Measurements from ENCODE around the gene CAPRIN1. TPM values are rescaled to one million over a fixed set of nuclear protein-coding genes. Genes with fewer than 3 reads are reported as not detected.

The CAPRIN1 gene
- total RNA-seq, 2 experiments from 2014 or later: 202 to 221 TPM

DNA sequence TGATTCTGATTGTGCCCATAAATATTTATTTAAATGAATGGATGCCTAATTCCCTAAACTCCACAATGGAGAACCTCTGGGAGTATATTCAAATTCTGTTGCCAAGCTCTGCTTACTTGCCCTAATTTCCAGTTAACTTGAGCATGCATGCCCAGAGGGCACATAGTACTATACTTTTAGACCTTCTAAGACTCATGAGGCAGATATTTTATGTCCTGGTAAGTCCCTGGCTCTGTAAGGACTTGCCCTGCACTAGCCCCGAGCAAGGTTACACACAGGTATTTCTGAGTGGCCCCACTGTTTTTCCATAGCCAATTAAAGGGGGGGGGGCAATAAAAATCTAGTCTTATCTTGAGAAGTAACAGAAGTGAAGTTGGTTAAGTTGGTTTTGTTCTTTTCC is 21.1 kb upstream of the CAPRIN1 start:
- no peak overlapping the region for H3K27ac Mint-ChIP-seq
- no peak overlapping the region for H3K4me3 Mint-ChIP-seq
- POLR2A ChIA-PET: no interaction called here
- H3K9me3 Mint-ChIP-seq: no peaks in the 10 kb centered on the region
- H3K27me3 Mint-ChIP-seq: peaks cover 6% of the 10 kb centered on the region
- DNase-seq: no peak
- H3K36me3 Mint-ChIP-seq (ENCODE audit: low read depth): no peaks in the 10 kb centered on the region
- CTCF ChIA-PET: interaction anchor here (1.6 kb wide), 1 partner anchor 18 kb away, joined by 4 read pairs; no protein-coding TSS in a partner anchor
- H3K4me1 Mint-ChIP-seq: peaks cover 2% of the 10 kb centered on the region

DNA sequence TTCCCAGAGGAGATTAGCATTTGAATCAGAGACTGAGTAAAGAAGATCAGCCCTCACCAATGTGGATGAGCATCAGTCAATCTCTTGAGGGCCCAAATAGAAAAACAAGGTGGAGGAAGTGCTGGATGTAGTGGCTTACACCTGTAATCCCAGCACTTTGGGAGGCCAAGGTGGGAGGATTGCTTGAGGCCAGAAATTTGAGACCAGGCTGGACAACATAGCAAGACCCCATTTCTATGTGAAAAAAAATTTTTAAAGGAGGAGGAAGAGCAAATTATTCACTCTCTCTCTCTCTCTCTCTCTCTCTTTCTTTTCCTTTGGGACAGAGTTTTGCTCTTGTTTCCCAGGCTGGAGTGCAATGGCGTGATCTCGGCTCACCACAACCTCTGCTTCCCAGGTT is 18.1 kb upstream of the CAPRIN1 start:
- Mint-ChIP-seq H3K4me3 (no peak overlapping the region), H3K27ac (no peak overlapping the region), H3K27me3 (peaks cover 6% of the 10 kb centered on the region), H3K9me3 (no peaks in the 10 kb centered on the region), H3K4me1 (peaks cover 2% of the 10 kb centered on the region), H3K36me3 (ENCODE audit: low read depth) (no peaks in the 10 kb centered on the region)
- ChIA-PET POLR2A (no interaction called here), CTCF (interaction anchor here (0.6 to 1.0 kb wide), 2 partner anchors 15 to 57 kb away, joined by 3 read pairs; no protein-coding TSS in a partner anchor)
- DNase-seq: no peak

DNA sequence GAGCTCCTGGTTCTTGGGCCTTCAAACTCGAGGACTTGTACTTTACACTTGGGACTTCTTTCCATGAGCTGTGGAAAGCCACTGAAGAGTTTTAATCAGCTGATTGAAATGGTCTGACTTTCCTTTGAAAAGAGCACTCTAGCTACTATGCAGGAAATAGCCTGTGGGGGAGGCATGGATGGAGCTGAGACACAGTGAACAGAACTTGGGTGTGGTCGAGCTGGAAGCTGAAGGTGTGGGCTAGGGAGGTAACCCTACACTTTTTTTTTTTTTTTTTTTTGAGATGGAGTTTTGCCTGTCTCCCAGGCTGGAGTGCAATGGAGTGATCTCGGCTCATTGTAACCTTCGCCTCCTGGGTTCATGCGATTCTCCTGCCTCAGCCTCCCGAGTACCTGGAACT is 17.5 kb upstream of the CAPRIN1 start:
- no peak overlapping the region for H3K27ac Mint-ChIP-seq
- no peaks in the 10 kb centered on the region for H3K36me3 Mint-ChIP-seq (ENCODE audit: low read depth)
- H3K4me3 Mint-ChIP-seq: no peak overlapping the region
- H3K27me3 Mint-ChIP-seq: peaks cover 4% of the 10 kb centered on the region
- no peaks in the 10 kb centered on the region for H3K9me3 Mint-ChIP-seq
- DNase-seq: no peak
- POLR2A ChIA-PET: no interaction called here
- H3K4me1 Mint-ChIP-seq: peaks cover 2% of the 10 kb centered on the region
- CTCF ChIA-PET: interaction anchor here (0.6 to 1.0 kb wide), 2 partner anchors 14 to 56 kb away, joined by 3 read pairs; no protein-coding TSS in a partner anchor

DNA sequence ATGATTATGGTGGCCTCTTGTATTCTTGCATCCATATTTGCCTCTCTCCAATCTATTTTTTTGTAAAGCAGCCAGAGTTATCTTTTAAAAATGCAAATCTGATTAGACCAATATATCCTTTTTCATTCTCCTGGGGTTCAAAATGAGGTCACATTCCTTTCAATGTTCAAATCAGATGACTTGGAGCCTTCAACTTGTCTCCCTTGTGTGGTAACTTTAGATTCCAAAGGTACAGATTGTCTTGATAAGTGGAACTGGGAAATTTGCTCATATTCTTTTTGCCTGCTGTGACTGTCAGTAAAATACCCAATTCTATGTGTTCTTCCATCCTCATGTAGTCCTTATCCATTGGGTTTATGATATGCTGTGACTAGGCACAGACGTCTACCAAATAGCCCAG is 15.1 kb upstream of the CAPRIN1 start:
- no peak for DNase-seq
- Mint-ChIP-seq H3K9me3 (no peaks in the 10 kb centered on the region), H3K36me3 (ENCODE audit: low read depth) (no peaks in the 10 kb centered on the region), H3K27ac (no peak overlapping the region), H3K4me3 (no peak overlapping the region), H3K4me1 (peaks cover 2% of the 10 kb centered on the region), H3K27me3 (peaks cover 2% of the 10 kb centered on the region)
- POLR2A ChIA-PET: no interaction called here
- CTCF ChIA-PET: no interaction called here

DNA sequence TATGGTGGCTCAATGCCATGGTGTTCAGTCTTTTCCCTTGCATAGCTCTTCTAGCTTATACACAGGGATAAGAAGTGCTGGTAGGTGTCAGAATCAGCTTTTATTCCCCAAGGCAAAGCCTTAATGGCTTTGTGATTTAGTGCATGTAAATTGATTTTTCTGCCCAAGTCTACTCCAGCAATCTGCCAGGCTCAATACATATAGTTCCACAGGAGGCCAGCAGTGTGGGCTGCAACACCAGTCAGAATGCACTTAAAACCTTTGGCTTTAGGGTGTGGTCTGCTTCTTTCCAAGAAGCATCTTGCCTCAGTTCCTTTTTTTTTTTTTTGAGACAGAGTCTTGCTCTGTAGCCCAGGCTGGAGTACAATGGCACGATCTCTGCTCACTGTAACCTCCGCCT is 14.5 kb upstream of the CAPRIN1 start:
- H3K36me3 Mint-ChIP-seq (ENCODE audit: low read depth): no peaks in the 10 kb centered on the region
- H3K9me3 Mint-ChIP-seq: no peaks in the 10 kb centered on the region
- no peak for DNase-seq
- ChIA-PET CTCF (no interaction called here), POLR2A (no interaction called here)
- no peak overlapping the region for H3K4me3 Mint-ChIP-seq
- H3K27me3 Mint-ChIP-seq: peaks cover 1% of the 10 kb centered on the region
- peaks cover 2% of the 10 kb centered on the region for H3K4me1 Mint-ChIP-seq
- H3K27ac Mint-ChIP-seq: no peak overlapping the region

DNA sequence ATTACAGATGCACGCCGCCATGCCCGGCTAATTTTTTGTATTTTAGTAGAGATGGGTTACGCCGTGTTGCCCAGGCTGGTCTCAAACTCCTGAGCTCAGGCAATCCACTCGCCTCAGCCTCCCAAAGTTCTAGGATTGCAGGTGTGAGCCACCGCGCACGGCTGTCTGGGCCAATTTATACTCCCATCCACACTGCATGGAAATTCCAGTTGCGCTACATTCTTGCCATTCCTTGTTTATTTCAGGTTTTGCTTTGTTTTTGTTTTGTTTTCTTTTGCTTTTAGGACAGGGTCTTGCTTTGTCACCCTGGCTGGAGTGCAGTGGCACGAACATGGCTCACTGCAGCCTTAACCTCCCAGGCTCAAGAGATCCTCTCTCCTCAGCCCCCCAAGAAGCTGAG is 11.0 kb upstream of the CAPRIN1 start:
- no peaks in the 10 kb centered on the region for H3K36me3 Mint-ChIP-seq (ENCODE audit: low read depth)
- no peaks in the 10 kb centered on the region for H3K9me3 Mint-ChIP-seq
- peaks cover 7% of the 10 kb centered on the region for H3K4me1 Mint-ChIP-seq
- POLR2A ChIA-PET: no interaction called here
- peaks cover 4% of the 10 kb centered on the region for H3K27me3 Mint-ChIP-seq
- no peak for DNase-seq
- no peak overlapping the region for H3K27ac Mint-ChIP-seq
- no peak overlapping the region for H3K4me3 Mint-ChIP-seq
- CTCF ChIA-PET: no interaction called here

DNA sequence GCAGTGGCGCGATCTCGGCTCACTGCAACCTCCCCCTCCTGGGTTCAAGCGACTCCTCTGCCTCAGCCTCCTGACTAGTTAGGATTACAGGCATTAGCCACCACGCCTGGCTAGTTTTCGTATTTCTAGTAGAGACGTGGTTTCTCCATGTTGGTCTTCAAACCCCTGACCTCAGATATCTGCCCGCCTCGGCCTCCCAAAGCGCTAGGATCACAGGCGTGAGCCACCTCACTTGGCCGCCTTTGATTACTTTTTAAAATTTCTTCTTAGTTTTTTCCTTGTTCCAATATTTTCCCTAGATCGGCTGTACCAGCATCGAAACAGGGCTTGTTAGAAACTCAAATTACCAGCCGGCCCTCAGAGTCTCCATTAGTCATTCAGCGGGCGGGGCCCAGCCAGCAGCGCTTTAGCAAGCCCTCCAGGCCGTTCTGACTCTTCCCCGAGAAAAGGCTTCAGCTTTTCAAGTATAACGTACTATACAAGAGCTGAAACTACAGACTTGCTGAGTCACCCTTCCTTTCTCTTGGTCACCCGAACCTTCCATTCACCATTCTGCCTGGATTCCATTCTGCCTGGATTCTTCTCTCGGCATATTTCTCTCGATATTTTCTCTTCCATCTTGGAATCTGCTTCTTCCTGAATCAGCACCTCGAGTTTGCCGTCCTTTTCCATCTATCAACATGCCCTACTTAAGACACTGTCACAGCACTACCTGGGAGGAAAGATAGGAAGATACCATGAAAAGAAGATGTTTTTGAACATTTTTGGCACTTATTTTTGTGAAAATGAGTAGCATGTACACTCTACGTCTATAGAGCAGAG is 6.7 kb upstream of the CAPRIN1 start:
- CTCF ChIA-PET: no interaction called here
- Mint-ChIP-seq H3K4me3 (no peak overlapping the region), H3K9me3 (no peaks in the 10 kb centered on the region), H3K27ac (no peak overlapping the region), H3K4me1 (peaks cover 10% of the 10 kb centered on the region), H3K27me3 (peaks cover 7% of the 10 kb centered on the region), H3K36me3 (ENCODE audit: low read depth) (no peaks in the 10 kb centered on the region)
- no peak for DNase-seq
- POLR2A ChIA-PET: no interaction called here

DNA sequence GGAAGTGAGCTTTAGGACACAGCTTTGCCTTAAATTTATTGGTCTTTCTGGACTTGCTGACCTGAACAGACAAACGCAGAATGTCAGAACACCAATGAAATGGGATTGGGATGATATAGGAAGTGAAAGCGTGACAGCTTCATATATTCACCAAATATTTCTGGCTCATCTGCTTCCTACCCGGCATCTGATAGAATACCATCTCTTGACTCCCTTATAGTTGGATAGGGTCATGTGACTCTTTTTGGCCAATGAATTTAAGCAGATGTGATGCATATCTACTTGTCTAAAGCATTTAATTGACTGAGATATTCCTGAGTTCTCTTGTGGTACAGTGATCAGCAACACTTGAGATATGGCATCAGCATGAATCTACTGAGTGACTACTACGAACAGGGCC is 2.5 kb upstream of the CAPRIN1 start:
- POLR2A ChIA-PET: no interaction called here
- H3K4me3 Mint-ChIP-seq: no peak overlapping the region
- peaks cover 10% of the 10 kb centered on the region for H3K27me3 Mint-ChIP-seq
- no peaks in the 10 kb centered on the region for H3K9me3 Mint-ChIP-seq
- no peak for DNase-seq
- CTCF ChIA-PET: interaction anchor here (0.6 to 2.2 kb wide), 4 partner anchors 9 to 57 kb away, joined by 3 to 8 read pairs (median 4); partner anchors contain the start of gene NAT10
- H3K36me3 Mint-ChIP-seq (ENCODE audit: low read depth): peaks cover 13% of the 10 kb centered on the region
- peaks cover 24% of the 10 kb centered on the region for H3K4me1 Mint-ChIP-seq
- no peak overlapping the region for H3K27ac Mint-ChIP-seq

DNA sequence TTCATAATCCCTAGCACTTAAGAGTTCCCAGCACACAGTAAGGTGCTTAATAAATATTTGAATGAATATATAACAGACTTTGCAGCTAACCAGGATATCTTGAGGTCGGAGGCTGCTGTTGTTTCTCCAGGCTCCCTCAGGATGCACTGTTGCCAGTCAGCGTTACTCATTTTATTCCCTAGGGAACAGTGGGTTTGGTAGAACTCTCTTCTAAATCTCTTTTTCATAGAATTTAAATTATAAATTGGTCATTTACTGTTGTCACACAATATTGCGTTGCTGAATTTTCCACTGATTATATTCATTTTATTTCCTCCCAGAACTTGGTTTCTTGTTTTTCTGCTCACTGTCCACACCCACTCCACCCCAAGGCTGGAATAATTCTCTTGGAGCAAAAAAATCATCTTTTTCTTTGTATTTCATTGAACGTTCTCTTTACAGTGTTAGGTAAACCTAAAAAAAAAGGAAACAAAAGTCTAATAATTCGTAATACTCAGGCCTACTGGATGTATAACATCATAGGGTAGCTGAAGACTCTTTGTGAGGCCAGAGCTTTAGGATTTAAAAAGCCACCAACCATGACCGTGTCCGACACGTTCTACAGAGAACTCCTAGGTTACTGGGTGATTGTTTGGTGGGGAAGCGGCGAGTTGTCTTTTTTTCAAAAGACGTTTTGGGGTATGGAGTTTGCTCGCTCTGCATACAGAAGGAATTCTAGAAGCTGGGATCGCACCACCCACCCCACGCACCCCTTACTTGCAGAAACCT is 766 bp upstream of the CAPRIN1 start:
- Mint-ChIP-seq H3K27me3 (peaks cover 6% of the 10 kb centered on the region), H3K9me3 (no peaks in the 10 kb centered on the region), H3K36me3 (ENCODE audit: low read depth) (peaks cover 20% of the 10 kb centered on the region), H3K4me1 (peaks cover 24% of the 10 kb centered on the region), H3K4me3 (peak overlapping the region; percentile 77), H3K27ac (peak overlapping the region; percentile 92)
- ChIA-PET POLR2A (interaction anchor here (0.6 to 1.7 kb wide), 2 partner anchors 55 to 134 kb away, joined by 4 to 10 read pairs; partner anchors contain the start of gene NAT10), CTCF (interaction anchor here (1.0 to 1.2 kb wide), 5 partner anchors 10 to 80 kb away, joined by 3 to 5 read pairs (median 3); no protein-coding TSS in a partner anchor)
- no peak for DNase-seq

DNA sequence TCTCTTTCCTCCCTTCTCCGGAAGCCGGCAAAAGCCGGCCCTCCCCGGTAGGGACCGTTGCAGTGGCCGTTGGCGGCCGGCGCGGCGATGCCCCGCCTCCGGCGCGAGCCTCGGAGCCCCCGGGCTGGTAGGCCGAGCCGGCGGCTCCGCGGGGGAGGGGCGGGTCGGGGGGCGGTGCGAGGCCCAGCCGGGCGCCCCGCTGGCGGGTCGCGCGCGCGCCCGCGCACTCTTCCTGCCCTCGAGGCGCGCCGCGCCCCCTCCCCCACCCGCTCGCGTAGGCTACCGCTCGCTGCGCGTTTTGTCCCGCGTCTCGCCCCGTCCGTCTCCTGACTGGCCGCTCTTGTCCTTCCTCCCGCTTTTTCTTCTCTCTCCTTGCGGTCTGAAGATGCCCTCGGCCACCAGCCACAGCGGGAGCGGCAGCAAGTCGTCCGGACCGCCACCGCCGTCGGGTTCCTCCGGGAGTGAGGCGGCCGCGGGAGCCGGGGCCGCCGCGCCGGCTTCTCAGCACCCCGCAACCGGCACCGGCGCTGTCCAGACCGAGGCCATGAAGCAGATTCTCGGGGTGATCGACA is 591 bp downstream of the CAPRIN1 start:
- Mint-ChIP-seq H3K27ac (peak overlapping the region; percentile 96), H3K27me3 (peaks cover 4% of the 10 kb centered on the region), H3K9me3 (no peaks in the 10 kb centered on the region), H3K36me3 (ENCODE audit: low read depth) (peaks cover 22% of the 10 kb centered on the region), H3K4me1 (peaks cover 29% of the 10 kb centered on the region), H3K4me3 (peak overlapping the region; percentile 98)
- ChIA-PET POLR2A (interaction anchor here (0.7 to 1.7 kb wide), 2 partner anchors 54 to 90 kb away, joined by 3 to 10 read pairs; partner anchors contain the start of gene NAT10), CTCF (interaction anchor here (1.2 kb wide), 1 partner anchor 78 kb away, joined by 3 read pairs; no protein-coding TSS in a partner anchor)
- DNase-seq: peak; percentile 86

DNA sequence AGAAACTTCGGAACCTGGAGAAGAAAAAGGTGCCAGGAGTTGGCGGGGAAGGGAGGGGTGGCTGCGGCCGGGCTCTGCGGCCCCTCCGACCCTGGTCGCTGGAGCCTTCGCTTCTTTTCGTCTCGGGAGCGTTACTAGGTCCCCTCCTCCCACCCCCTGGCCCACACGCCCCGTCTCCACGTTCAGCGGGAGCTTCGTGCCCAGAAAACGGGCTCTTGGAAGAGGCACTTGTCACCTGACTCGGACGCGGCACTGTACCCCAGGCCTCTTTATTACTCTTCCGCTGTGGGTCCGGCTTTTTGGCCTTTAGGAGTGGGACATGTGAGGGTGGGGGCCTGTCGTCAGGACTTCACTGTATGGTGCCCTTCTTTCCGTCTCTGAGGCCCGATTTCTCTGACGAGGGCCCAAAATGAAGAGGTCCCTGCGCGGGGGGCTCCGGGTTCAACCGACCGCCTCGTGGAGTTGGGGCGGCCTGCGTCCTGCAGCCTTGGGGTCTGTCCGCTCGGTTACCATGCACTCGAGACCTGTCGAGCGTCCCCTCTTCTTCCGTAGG is 1.2 kb downstream of the CAPRIN1 start:
- POLR2A ChIA-PET: no interaction called here
- Mint-ChIP-seq H3K36me3 (ENCODE audit: low read depth) (peaks cover 24% of the 10 kb centered on the region), H3K4me1 (peaks cover 31% of the 10 kb centered on the region), H3K27me3 (peaks cover 3% of the 10 kb centered on the region), H3K9me3 (no peaks in the 10 kb centered on the region), H3K4me3 (peak overlapping the region; percentile 98), H3K27ac (peak overlapping the region; percentile 96)
- CTCF ChIA-PET: interaction anchor here (1.0 to 1.3 kb wide), 3 partner anchors 9 to 19 kb away, joined by 4 to 8 read pairs (median 4); no protein-coding TSS in a partner anchor
- DNase-seq: no peak

DNA sequence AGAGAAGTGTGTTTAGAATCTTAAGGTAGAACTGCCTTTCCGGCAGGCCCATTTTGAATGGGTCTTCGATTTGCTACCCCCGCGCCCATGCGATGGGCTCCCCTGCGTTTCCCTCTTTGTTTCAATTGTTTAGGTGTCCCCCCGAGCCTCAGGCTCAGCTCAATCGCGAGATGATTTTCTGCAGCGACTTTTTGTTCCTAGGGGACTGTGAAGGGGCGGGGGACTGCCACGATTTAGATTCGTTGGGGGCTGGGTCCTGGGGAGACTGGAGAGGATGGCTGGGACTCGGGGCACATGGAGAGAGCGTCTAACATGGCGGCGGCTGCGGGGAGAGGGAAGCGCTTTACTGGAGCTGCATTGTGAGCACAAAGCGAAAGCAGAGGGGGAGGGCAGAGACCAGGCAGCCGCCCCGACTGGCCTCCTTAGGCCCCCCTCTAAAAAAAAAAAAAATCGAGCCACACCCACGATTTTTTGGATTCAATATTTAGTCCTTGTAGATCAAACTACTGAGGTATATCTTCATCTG is 1.7 kb downstream of the CAPRIN1 start:
- ChIA-PET CTCF (interaction anchor here (1.0 to 1.3 kb wide), 4 partner anchors 9 to 54 kb away, joined by 3 to 8 read pairs (median 4); no protein-coding TSS in a partner anchor), POLR2A (no interaction called here)
- H3K27me3 Mint-ChIP-seq: peaks cover 3% of the 10 kb centered on the region
- H3K36me3 Mint-ChIP-seq (ENCODE audit: low read depth): peaks cover 25% of the 10 kb centered on the region
- DNase-seq: peak; percentile 84
- H3K4me1 Mint-ChIP-seq: peaks cover 32% of the 10 kb centered on the region
- H3K9me3 Mint-ChIP-seq: no peaks in the 10 kb centered on the region
- peak overlapping the region; percentile 96 for H3K27ac Mint-ChIP-seq
- peak overlapping the region; percentile 98 for H3K4me3 Mint-ChIP-seq

All from activated CD4-positive, alpha-beta T cell treated with anti-CD3 and anti-CD28 coated beads, Interleukin-2, amount 10 ng/mL, durations not matched to agents 7 days and 5 days (primary cell).